GM18505 (cell line): ENCODE results near the gene MAP2K2.

Source experiments
- ATAC-seq: cut with Tn5 transposase; IDR thresholded peaks from one replicate; pipeline ENCODE4 v1.9.1; 2021; ENCODE audit not compliant: unreplicated experiment
- POLR2A ChIP-seq: IDR thresholded peaks from 4 replicates; pipeline ENCODE4 v1.6.1; 2011; ENCODE audit warnings: borderline replicate concordance; ENCODE audit not compliant: insufficient read depth, insufficient read length; ENCODE audit errors: extremely low read depth

The MAP2K2 gene

DNA sequence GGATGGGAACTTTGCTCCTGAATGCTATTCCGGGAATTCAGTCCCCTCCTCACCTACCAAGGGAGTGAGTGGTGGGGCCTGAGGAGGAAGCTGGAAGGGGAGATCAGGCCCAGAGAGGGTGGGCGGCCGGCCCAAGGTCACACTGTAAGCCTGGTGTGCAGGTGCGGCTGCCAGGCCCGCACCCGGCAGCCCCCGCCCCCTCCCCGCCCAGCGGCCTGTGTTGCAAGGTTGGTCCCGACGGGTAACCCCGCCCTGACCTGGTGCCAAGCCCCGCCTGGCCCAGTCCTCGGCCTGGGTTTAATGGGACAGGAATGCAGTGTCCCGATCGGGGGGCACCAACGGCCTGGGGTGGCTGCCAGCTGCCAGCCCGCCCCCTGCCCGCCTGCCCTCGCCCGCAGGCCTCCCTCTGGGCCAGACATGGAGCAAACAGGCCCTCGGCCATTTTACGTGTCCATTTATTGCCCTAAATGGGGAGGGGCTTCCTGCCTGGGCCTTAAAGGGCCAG lies 62.7 kb downstream of the MAP2K2 start:
- no peak for ATAC-seq
- peak; percentile 20 for TF ChIP-seq POLR2A

DNA sequence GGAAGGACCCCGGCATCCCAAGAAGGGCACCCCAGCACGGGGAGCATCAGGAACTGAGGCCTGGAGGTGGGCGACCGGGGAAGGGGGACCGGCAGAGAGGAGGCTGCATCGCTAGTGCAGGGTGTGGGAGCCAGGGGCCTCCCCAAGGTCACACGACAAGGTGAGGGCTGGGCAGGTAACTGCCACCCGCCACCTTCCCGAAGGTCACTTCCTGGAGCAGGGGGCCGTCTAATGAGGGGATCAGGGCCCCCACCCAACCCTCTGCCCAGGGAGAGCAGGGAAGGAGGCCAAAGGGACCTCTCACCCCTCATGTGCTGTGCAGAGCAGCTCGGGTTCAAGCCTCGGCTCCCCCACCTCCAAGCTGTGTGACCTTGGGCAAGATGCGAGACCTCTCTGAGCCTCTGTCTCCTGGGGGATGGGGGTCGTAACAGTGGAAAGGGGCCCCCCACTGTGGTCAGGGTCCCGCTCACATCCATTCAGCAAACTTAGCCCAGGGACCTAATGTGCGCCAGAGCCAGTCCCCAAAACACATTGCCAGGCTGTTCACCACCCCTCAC lies 63.2 kb downstream of the MAP2K2 start:
- no peak for ATAC-seq

DNA sequence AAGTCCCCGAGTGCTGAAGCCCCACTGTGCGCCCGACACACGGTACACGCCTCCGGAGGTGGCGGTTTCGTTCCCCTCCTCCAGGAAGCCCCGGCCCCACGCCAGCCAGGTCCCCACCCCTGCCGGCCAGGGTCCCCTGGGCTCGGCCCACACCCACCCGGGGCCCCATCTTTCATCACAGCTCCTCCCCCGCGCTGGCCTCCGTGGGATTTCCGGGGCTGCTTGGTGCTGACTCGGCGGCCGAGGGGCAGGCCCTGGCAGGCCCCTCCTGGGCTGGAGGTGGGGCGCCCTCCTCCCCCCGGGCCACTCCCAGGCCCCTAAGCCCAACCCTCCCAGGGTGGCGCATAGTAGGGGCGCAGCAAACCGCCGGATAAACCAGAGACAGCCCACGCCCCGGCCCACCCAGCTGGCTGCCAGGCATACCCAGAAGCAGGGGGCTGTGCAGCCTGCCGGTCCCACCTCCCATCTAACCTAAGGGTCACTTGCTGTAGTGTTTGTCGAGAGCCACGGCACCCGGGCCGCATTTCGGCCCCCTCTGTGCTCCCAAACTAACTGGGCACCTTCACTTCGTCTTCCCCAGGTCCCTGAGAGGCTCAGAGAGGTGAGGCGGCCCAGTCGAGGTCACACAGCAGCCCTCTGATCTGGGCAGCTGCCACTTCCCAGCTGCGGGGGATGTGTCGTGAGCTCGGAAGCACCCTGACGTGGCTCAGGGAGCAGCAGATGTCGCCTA lies 63.9 kb downstream of the MAP2K2 start:
- no peak for ATAC-seq
- TF ChIP-seq POLR2A: no peak

More for the DNA sequence above, 63.2 kb downstream of the MAP2K2 start:
- no peak for TF ChIP-seq POLR2A

DNA sequence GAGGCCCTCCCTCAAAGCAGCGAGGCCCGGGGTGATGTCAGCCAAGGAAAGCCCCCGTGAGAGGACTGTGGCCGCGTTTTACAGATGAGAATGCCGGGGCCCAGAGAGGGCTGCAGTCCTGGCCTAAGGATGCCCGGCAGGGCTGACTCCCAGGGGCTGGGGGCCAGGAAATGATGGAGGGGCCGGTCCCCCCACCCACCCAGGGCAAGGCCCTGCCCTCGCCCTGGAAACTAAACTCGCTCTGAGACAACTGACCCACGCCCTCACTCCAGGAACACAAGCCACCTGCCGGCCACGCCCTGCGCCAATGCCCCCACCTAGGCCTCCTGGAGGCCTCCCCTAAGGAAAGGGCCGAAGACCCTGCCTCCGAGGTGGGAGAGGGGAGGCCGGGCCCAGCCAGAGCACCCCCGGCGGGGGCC lies 64.5 kb downstream of the MAP2K2 start:
- no peak for ATAC-seq
- TF ChIP-seq POLR2A: no peak

DNA sequence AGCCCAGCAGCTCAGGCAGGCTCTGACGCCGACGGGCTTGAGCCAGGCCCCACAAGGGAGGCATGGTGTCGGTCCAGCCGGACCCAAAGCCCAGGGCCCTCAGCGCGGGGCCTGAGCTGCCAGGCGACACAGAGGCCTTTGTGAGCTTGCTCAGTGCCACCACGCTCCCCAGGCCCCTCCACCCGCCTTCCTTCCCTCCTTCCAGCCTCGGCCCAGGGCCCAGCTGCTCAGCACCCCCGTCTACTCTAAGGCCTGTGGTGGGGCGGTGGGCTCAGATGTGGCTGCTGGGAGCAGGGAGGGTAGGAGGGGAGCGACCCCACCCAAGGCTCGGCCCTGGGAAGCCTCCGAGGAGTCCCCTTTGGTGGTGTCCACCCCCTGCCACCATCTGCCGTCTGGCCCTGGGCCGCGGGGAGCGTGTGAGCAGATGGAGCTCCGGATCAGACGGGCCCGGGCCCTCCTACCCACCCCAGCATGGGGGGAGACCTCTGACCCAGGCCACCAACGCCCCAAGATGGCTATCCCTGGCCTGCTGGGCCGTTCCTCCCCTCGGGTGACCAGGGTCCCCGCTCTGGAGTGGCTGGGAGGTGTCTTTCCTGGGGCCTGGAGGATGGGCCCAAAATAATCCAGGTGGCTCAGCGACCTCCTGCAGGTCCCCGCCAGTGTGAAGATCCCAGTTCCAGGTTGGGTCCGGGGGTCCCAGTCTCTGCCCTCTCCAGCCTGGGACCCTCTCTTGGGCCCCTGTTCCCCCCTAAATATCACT lies 65.0 kb downstream of the MAP2K2 start:
- ATAC-seq: no peak
- no peak for TF ChIP-seq POLR2A

DNA sequence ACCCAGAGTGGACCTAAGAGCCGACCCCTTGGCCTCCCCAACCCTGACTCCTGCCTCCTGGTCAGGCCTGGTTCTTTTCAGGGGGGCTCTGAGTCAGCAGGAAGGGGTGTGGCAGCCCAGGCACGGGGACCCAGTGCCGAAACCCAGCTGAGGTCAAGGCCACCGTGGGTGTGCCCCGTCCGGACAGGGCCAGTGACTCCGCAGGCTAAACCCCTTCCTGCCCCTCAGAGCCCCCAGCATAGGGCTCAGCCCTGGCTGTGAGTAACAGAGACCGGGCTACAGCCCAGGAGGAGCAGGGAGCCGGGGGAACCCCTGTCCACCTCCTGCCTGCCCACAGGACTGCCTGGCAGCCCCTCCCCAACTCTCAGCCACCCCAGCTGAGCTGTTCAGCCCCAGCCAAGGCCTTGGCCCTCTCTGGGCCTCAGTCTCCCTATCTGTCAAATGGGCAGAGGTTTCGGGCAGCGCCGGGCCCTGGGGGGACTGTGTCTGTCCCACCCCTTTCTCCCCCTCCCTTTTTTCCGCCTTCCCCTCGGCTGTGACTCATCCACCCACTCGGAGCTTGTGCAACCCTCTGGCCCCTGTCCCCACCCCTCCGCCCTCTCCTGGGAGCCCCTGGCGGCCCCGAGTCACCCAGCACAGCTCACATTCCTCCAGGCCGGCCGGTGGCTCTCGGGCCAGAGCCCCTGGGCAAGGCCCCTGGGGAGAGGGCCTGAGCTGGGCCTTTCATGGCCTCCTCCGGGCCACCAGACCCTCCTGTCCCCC lies 65.8 kb downstream of the MAP2K2 start:
- TF ChIP-seq POLR2A: no peak
- ATAC-seq: no peak

DNA sequence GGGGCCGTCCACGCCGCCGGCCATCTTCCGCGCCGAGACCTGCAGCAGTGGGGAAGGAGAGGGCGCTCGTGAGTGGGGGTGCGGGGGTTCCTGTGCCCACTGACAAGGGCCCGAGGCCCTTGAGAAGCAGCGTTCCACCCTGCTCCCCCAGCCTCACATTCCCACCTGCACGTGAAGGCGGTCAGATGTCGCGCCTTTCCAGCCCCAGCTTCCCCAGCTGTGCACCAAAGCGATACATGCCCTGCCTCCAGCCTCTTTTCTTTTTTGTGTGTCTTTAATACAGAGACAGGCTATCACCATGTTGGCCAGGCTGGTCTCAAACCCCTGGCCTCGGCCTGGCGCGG lies 68.7 kb downstream of the MAP2K2 start:
- TF ChIP-seq POLR2A: no peak
- ATAC-seq: no peak

DNA sequence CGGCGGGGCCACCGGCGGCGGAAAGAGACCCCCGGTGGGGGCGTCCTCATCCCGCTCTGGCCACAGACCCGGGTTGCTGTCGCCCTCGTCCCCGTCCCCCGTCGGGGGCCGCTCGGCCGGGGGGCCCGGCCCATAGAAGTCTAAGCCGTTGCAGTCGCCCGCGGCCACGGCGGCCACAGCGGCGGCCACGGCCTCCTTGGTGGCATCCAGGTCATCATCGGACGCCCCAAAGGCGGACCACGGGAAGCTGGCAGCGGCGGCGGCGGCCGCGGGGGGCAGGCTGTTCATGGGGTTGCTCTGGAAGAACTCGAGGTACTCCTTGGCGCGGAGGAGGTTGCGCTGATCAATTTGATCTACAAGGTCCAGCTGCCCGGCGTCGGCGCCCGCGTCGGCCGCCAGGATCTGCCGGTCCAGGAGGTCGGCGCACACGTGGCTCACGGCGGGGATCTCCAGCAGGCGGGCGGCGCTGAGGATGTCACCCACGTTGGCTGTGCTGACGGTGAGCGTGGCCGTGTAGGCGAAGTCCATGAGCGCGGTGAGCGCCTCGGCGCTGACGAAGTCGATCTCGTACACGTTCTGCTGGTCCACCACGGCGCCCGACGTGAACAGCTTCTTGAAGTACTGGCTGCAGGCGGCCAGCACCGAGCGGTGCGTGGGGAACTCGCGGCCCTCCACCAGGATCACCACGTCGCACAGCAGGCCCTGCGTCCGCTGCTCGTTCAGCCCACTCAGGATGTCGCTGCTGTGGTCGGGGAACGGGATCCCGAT lies 69.3 kb downstream of the MAP2K2 start:
- no peak for TF ChIP-seq POLR2A
- ATAC-seq: no peak

DNA sequence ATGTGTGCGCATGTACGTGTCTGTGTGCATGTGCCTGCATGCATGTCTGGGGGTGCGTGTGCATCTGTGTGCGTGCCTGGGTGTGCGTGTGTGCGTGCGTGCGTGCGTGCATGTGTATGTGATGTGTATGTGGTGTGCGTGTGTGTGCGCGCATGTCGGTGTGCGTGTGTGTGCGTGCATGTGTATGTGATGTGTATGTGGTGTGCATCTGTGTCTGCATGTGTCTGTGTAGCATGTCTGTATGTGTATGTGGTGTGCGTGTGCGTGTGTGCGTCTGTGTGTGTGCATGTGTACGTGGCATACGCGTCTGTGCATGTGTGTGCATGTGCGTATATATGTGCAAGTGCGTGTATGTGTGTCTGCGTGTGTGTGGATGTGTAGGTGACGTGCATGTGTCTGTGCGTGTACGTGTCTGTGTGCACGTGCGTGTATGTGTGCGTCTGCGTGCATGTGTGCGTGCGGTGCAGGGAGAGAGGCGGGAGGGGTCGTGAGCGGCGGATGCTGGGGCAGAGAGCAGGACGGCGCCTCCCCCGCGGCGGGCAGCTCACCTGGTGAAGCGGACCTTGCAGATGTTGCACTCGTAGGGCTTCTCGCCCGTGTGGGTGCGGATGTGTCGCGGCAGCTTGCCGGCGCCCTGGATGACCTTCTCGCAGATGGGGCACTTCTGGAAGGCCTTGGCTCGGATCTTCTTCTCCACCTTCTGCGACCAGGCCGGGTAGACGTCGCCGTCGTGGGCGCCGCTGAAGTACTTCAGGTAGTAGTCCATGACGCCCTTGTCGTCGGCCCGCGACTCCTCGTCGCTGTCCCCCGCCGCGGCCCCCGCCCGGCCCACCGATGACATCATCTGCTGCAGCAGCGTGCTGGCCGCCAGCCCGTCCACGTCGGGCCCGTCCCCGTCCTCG lies 70.2 kb downstream of the MAP2K2 start:
- no peak for ATAC-seq
- peak; percentile 36 for TF ChIP-seq POLR2A

DNA sequence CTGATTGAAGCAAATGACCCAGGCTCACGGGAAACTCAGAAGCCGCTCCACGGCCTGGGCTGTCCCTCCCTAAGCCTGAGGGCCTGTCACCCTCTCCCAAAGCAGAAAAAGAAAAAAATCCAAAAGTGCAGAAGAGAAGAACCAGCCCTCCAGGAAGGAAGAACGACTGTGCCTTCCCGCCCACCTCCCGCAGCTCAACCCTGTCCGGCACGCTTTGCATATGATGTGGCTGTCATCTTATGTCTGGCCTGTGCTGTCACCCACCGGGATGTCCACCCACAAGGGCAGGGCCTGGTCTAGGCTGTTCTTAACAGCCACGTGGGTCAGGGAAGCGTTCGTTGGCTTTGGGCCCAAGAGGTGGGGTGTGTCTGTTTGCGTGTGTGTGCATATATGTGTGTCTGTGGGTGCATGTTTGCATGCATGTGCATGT lies 70.9 kb downstream of the MAP2K2 start:
- TF ChIP-seq POLR2A: no peak
- no peak for ATAC-seq

DNA sequence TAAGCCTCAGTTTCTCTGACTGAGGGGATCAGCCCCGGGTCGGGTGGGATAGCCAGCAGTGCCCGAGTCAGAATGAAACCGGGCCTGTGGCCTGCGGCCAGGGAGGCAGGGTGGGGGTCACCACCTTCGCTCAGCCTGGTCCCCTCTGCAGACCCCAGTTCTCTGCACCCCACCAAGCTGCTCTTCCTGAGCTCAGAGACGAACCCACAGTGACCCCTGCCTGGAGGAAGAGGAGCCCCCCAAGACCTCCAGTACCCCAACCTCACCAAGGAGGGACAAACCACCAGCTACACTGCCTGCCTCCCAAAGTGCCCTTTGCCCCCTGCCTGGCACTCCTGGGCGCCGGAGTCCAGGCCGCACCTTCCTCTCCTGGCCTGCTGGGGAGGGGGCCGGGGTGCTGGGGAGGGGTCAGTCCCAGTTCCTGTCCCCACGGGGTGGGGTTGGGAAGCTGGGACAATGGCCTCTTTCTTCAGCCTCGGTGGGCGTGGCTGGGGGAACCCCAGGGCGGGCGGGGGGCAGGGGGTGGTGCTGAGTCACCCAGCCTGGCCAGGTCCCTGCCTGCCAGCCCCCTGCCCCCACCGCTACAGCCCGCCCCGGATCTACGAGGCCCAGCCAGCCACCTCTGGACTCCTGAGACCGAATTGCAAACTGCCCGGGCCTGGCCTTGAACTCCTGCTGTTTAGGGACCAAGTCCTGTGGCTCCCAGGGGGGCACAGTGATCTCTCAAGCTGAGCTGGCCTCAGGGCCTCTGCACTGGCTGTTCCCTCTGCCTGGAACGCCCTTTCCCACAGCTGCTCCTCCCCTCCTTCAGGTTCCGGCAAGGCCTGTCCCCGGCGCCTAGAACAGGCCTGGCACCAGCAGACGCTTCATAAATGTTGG lies 71.6 kb downstream of the MAP2K2 start:
- no peak for TF ChIP-seq POLR2A
- no peak for ATAC-seq
